ENCODE data around the gene RAPGEF5. TPM values are rescaled to one million over a fixed set of nuclear protein-coding genes. Genes with fewer than 3 reads are reported as not detected.

Gene RAPGEF5
- polyA plus RNA-seq, 1 of the 3 experiments (the other 2 are of a cell fraction), result 1.2 TPM

DNA sequence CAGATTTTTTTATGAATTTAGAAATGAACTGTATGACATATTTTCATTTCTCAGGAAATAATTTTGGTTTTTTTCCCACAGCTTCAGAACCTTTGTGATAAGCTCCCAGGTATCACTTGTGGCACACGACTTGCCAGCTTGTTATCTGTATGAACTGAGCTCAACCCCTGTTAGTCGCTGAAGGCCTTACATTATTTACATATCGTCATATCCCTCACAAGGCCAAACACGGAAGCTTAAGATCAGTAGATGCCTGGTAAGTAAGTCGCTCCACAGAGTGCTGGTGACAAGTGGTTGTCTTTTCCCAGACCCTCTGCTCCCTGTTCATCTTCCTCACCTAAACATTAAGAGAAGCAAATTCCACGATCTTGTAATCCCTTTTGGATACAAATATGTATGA lies 55.2 kb downstream of the RAPGEF5 start:
- TF ChIP-seq CTCF (IDR thresholded peaks at IDR 0.05) (no peak), TAF1 (IDR thresholded peaks at IDR 0.05; ENCODE audit: borderline replicate concordance, low read depth, low read length) (no peak), RXRA (IDR thresholded peaks at IDR 0.05; ENCODE audit: borderline replicate concordance, low read depth) (no peak), RFX5 (IDR thresholded peaks at IDR 0.05; ENCODE audit: low read length) (no peak), JUND (IDR thresholded peaks at IDR 0.05) (no peak), GABPA (IDR thresholded peaks at IDR 0.05; ENCODE audit: low read depth) (no peak), SIN3A (IDR thresholded peaks at IDR 0.05; ENCODE audit: borderline replicate concordance, low read depth, low read length) (no peak), FOSL2 (IDR thresholded peaks at IDR 0.05; ENCODE audit: borderline replicate concordance, low read depth) (no peak), POLR2AphosphoS5 (IDR thresholded peaks at IDR 0.05; ENCODE audit: low read depth, low read length) (no peak), FOXJ3 (CRISPR knock-in tag; IDR thresholded peaks at IDR 0.05) (no peak), MEF2A (IDR thresholded peaks at IDR 0.05; ENCODE audit: borderline replicate concordance, low read depth) (no peak), SMC3 (IDR thresholded peaks at IDR 0.05; ENCODE audit: low read depth, low read length) (no peak), CHD2 (IDR thresholded peaks at IDR 0.05; ENCODE audit: low read length, partially characterized antibody) (no peak)
- TF ChIP-seq, protein P1, sequence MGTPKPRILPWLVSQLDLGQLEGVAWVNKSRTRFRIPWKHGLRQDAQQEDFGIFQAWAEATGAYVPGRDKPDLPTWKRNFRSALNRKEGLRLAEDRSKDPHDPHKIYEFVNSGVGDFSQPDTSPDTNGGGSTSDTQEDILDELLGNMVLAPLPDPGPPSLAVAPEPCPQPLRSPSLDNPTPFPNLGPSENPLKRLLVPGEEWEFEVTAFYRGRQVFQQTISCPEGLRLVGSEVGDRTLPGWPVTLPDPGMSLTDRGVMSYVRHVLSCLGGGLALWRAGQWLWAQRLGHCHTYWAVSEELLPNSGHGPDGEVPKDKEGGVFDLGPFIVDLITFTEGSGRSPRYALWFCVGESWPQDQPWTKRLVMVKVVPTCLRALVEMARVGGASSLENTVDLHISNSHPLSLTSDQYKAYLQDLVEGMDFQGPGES (IDR thresholded peaks at IDR 0.05; ENCODE audit: low read depth, low read length), result no peak
- TF ChIP-seq, protein P2, sequence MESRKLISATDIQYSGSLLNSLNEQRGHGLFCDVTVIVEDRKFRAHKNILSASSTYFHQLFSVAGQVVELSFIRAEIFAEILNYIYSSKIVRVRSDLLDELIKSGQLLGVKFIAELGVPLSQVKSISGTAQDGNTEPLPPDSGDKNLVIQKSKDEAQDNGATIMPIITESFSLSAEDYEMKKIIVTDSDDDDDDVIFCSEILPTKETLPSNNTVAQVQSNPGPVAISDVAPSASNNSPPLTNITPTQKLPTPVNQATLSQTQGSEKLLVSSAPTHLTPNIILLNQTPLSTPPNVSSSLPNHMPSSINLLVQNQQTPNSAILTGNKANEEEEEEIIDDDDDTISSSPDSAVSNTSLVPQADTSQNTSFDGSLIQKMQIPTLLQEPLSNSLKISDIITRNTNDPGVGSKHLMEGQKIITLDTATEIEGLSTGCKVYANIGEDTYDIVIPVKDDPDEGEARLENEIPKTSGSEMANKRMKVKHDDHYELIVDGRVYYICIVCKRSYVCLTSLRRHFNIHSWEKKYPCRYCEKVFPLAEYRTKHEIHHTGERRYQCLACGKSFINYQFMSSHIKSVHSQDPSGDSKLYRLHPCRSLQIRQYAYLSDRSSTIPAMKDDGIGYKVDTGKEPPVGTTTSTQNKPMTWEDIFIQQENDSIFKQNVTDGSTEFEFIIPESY (IDR thresholded peaks at IDR 0.05; ENCODE audit: borderline replicate concordance, low read depth), result no peak
- TF ChIP-seq, protein P3, sequence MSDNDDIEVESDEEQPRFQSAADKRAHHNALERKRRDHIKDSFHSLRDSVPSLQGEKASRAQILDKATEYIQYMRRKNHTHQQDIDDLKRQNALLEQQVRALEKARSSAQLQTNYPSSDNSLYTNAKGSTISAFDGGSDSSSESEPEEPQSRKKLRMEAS (IDR thresholded peaks at IDR 0.05; ENCODE audit: low read depth), result no peak
- TF ChIP-seq, protein P4, sequence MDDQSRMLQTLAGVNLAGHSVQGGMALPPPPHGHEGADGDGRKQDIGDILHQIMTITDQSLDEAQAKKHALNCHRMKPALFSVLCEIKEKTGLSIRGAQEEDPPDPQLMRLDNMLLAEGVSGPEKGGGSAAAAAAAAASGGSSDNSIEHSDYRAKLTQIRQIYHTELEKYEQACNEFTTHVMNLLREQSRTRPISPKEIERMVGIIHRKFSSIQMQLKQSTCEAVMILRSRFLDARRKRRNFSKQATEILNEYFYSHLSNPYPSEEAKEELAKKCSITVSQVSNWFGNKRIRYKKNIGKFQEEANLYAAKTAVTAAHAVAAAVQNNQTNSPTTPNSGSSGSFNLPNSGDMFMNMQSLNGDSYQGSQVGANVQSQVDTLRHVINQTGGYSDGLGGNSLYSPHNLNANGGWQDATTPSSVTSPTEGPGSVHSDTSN (IDR thresholded peaks at IDR 0.05), result no peak
- 79% methylated on average over 6 of the region's 6 CpGs for WGBS (ENCODE audit: low lambda C conversion rate)
- H4K20me1 ChIP-seq (ENCODE audit: insufficient read depth), result no peaks in the 10 kb centered on the region
- H3K4me3 ChIP-seq (ENCODE audit: low read depth in 2 of 2, low read length in 1 of 2), result no peak overlapping the region
- H3K79me2 ChIP-seq (ENCODE audit: insufficient read depth), result no peaks in the 10 kb centered on the region
- no peak overlapping the region for H3K4me2 ChIP-seq
- DNase-seq, result no peak
- ChIA-PET POLR2A (no interaction called here), CTCF (interaction anchor here (1.0 to 1.8 kb wide), 4 partner anchors 9 to 192 kb away, joined by 3 to 7 read pairs (median 6); no protein-coding TSS in a partner anchor)
- no peaks in the 10 kb centered on the region for H3K27me3 ChIP-seq (ENCODE audit: insufficient read depth)
- peaks cover 3% of the 10 kb centered on the region for H3K9me3 ChIP-seq
- H3K27ac ChIP-seq (ENCODE audit: low read depth in 2 of 2, low read length in 1 of 2), result no peak overlapping the region
- H3K4me1 ChIP-seq (ENCODE audit: control insufficient read depth in 1 of 2, insufficient read depth in 2 of 2, low read depth in 1 of 2, low read length in 1 of 2), result peaks cover 6 to 9% of the 10 kb centered on the region in 2 experiments; a peak in 2 of 4 replicates
- H3F3A ChIP-seq (replicated peaks; ENCODE audit: insufficient read depth), result no peaks in the 10 kb centered on the region
- H2AFZ ChIP-seq (ENCODE audit: low read depth), result no peak overlapping the region
- no peaks in the 10 kb centered on the region for H3K9me2 ChIP-seq
- H3K9ac ChIP-seq, result no peak overlapping the region
- peaks cover 5 to 20% of the 10 kb centered on the region in 2 experiments for H3K36me3 ChIP-seq (replicated peaks in 1 of 2; ENCODE audit: control insufficient read depth in 1 of 2, insufficient read depth in 2 of 2, low read length in 1 of 2)
